AG20443 (cell line): ENCODE results near the gene PCSK2.
A peak's percentile ranks its signal among the peaks of the same experiment; 100 is the strongest.

Experiments used
- DNase-seq: peaks from one replicate; pipeline ENCODE4 v3.0.0; 2012; ENCODE audit warnings: low spot score, mixed read lengths

The PCSK2 gene

GRCh38 chr20:17339000-17339399, 112.2 kb downstream of the PCSK2 start:
- DNase-seq = no peak

GRCh38 chr20:17343091-17343490, 116.3 kb downstream of the PCSK2 start:
- DNase-seq = no peak

GRCh38 chr20:17343656-17344452, 117.0 kb downstream of the PCSK2 start:
- peak; percentile 64 for DNase-seq

GRCh38 chr20:17344790-17345189, 118.0 kb downstream of the PCSK2 start:
- DNase-seq = no peak

DNA sequence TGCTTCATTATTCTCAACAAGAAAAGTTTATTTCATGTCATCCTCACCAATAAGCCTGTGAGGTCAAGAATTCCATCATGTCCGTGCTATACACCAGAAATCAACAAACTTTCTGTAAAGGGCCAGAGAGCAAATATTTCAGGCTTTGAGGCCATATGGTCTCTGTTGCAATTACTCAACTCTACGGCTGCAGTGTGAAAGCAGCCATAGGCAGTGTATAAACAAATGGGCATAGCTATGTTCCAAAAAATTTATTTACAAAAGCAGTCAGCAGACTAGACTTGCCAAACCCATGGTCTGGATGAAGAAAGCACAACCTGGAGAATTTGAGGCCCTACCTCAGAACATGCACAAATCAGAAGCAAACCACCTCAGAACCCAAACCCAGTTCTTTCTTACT, 118.5 kb downstream of the PCSK2 start:
- DNase-seq = no peak

GRCh38 chr20:17350321-17350720, 123.5 kb downstream of the PCSK2 start:
- DNase-seq = no peak

DNA sequence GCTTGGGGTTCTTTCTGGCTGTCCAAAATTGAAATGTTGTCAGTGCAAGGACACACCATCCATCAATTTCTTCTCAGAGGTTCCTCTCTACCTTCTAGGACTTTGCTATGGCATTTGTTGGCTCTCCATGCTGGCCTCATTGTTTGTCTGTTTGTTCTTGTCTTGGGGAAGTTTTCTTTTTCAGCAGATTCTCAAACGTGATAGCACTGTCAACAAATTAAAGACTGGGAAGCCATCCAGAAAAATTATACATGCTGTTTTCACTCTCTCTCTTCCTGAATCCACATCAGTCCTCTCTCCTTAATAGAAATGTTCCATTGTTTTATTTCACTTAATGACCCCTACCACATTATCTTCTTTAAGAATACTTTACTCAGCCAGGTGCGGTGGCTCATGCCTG, 130.4 kb downstream of the PCSK2 start:
- DNase-seq = no peak

GRCh38 chr20:17358854-17359253, 132.0 kb downstream of the PCSK2 start:
- DNase-seq = no peak

DNA sequence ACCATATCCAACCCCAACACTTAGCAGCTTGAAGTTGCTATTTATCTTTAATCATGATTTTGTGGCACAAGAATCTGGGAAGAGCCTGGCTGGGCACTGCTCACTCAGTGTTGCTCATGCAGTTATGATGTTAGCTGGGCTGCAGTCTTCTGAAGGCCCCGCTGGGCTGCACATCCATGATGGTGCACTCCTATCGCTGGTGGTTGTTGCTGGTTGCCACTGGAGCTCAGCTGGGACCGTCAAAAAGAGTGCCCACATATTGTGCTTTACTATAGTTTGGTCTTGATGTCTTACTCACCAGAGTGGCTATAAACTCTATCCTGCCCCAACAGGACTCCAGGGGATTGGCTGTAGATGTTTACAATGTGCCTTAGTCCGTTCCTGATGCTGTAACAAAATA, 137.8 kb downstream of the PCSK2 start:
- DNase-seq = no peak

GRCh38 chr20:17365831-17366230, 139.0 kb downstream of the PCSK2 start:
- no peak for DNase-seq

DNA sequence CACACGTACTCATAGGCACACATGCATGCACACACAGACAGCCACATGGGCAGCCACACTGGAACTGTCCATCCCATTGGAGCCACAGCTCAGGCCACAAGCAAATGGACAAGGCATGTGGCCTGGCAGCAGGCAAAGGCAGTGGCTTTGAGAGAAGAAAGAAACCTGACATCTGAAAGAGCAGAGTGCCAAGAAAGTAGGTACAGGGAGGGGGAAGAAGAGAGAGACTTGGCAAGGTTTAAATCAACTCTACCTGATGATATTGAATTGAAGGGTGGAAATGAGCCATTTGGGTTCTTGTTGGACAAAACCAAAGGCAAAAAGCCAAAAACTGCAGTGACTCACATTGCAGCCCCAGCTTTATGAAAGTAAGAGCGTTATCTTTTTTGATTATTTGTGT, 142.7 kb downstream of the PCSK2 start:
- no peak for DNase-seq

GRCh38 chr20:17372806-17373440, 146.1 kb downstream of the PCSK2 start:
- no peak for DNase-seq

- DNase-seq = no peak
These were observed 147.2 kb downstream of the PCSK2 start for GRCh38 chr20:17374086-17374485.

DNA sequence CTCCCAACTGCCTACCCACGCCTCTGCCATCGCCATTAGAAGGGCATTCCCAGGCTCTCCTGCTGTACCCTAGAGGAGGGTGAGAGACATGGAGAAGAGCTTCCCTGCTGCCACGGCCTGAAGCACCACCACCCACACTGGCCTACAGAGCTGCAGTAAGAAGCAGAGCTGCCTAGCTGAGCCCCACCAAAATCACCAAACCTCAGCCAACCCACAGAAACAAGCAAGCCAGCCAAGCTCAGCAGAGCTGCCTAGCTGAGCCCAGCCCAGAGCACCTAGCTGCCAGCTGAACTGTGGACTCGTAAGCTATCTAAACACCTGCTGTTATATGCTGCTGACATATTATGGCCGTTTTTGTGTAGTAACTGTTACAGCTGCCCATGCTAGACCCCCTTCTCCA, 149.2 kb downstream of the PCSK2 start:
- DNase-seq = no peak

DNA sequence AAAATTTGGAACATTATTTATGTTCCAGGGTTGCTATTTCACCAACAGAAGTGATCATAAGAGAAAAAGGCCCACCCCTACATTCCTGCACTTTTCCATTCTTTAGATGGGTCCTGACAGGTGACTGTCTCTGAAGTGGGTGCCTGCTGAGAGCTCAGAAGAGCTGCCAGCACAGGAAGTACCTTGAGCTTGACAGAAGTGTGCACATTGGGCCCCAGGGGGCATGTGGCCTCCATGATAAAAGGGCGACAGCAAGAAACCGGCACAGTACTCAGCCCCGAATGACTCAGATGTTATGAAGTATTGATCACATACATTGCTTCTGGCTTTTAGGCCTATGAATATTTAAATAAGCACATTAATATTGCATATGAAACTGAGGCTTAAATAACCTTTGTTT, 150.4 kb downstream of the PCSK2 start:
- DNase-seq = no peak

- DNase-seq = no peak
These were observed 152.8 kb downstream of the PCSK2 start for GRCh38 chr20:17379651-17380050.

DNA sequence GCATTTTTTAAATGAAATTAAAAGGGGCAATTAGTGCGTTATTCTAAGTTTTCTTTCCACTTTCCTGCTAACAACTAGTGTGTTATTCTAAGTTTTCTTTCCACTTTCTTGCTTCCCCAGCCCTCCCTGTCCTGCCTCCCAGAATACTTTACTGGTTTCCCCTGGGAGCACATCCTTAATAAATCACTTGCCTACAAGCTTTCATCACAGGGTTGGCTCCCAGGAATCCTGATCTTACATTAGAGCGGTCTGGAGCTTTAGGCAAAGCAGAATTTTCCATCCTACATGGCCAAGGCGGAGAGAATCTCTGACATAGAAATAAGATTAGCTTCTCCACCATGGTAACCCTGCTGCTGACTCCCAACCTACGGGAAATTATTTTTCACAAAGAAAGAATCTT, 154.0 kb downstream of the PCSK2 start:
- DNase-seq = no peak

- no peak for DNase-seq
These were observed 154.9 kb downstream of the PCSK2 start for GRCh38 chr20:17381724-17382123.

DNA sequence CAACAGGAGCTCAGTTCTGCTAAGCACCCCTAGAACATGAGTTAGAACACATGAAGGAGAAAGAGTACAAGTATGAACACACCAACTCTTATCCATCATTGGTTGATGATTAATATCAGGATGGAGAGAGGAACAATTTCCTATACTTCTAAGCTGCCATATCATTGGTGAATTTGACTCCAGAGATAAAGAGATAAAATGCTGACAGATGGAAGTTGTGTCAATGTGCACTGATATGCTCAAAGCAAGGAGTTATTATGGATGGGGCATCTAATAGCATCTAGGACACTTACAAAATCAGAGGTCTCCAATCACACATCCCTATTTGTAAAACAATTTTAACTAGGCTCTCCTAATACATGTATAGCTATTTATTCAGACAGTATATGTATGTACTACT, 159.0 kb downstream of the PCSK2 start:
- no peak for DNase-seq

- no peak for DNase-seq
These were observed 163.8 kb downstream of the PCSK2 start for GRCh38 chr20:17390655-17391054.

DNA sequence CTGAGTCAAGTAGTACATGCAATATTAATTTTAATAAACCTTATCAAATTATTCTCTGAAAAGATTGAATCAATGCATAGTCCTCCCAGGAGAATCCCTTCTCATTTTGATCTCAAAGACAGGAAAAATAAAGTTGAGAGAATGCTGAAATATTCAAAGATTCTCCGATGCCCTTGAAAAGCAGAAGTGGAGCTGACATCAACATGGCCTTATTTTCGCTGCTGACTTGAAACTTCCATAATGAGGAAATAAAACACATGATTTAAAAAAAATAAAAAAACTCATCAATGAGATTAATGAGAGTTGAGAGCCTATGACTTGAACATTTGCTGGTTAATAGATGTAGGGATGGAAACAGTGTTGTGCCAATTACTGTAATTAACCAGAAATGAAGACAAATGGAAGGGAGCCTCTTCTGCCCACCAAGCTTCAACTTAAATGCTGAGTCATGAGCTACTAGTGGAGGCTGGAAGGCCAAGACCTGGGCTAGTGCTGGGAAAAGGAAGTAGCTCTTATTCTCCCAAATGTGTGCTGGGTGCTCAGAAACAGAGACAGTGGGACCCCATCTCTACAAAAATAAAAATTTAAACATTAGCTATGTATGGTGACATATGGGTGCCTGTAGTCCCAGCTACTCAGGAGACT, 164.4 kb downstream of the PCSK2 start:
- no peak for DNase-seq

DNA sequence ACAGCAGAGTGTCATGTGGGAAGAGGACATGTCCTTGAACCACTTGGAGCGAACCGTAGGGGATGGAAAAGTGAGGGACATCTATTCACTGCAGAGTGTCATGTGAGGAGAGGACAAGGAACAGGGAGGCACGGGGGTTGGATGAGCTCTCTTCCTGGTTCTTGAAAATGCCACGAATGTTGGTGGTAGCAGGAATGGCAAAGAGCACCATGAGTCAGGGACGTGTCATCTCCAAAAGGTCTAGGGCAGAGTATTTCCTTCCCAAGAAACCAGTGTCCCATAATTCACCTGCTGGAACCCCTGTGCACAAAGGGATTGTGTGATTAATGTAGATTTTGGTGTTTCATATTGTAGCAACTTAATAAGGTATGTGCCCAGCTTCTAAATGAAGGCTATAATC, 167.6 kb downstream of the PCSK2 start:
- no peak for DNase-seq

- DNase-seq = no peak
These were observed 168.9 kb downstream of the PCSK2 start for GRCh38 chr20:17395729-17396128.
